ENCODE measurements around the gene GDI1.
"Not testable (repeated sequence)": the region's sequence is repeated elsewhere in the genome, so short reads cannot be mapped to it uniquely, and the experiment has no call there.

GRCh38 chrX:154388649-154389048 is 48.3 kb upstream of the GDI1 start:
- TF ChIP-seq CTCF, POLR2A, EP300 (IDR thresholded peaks at IDR 0.05): not testable (repeated sequence)
